HL-60 (cell line): ENCODE data around the gene QRSL1.

Source experiments
- DNase-seq, 2 experiments: peaks; one replicate each; pipeline ENCODE4 v3.0.0-alpha.2; 2010 to 2020; ENCODE audit warnings: low read depth in 1 of 2, low spot score in 1 of 2
- H3K27ac ChIP-seq: fragments of 250-450 bp; sonication (Bioruptor Pico); replicated peaks from 2 replicates; pipeline ENCODE4 v1.5.1; 2020; ENCODE audit warnings: mild to moderate bottlenecking, moderate library complexity
- H3K27me3 ChIP-seq: fragments of 250-450 bp; sonication (Bioruptor Pico); 2 replicates; pipeline ENCODE4 v1.5.1; 2021; ENCODE audit warnings: mild to moderate bottlenecking, moderate library complexity; ENCODE audit not compliant: insufficient read depth, poor library complexity, severe bottlenecking
- H3K4me3 ChIP-seq: replicated peaks from 2 replicates; pipeline ENCODE4 v1.5.1; 2011; ENCODE audit warnings: mild to moderate bottlenecking, control low read depth, low read length; ENCODE audit not compliant: insufficient read depth
- GABPA ChIP-seq: IDR thresholded peaks from 2 replicates; pipeline ENCODE4 v1.6.1; 2012; ENCODE audit warnings: low read depth
- POLR2AphosphoS5 ChIP-seq: IDR thresholded peaks from 2 replicates; pipeline ENCODE4 v1.6.1; 2012; ENCODE audit warnings: low read depth
- SPI1 ChIP-seq: IDR thresholded peaks from 2 replicates; pipeline ENCODE4 v1.6.1; 2012; ENCODE audit warnings: low read depth, mild to moderate bottlenecking, borderline replicate concordance
- TF ChIP-seq, protein P1 (sequence below): IDR thresholded peaks from 2 replicates; pipeline ENCODE4 v1.6.1; 2012; ENCODE audit warnings: low read depth; ENCODE audit not compliant: insufficient replicate concordance
- TF ChIP-seq, protein P2 (sequence below): IDR thresholded peaks from one replicate; pipeline ENCODE4 v1.5.1; 2011; ENCODE audit warnings: low read length, control low read depth, inconsistent platforms; ENCODE audit not compliant: insufficient read depth

QRSL1 gene

DNA sequence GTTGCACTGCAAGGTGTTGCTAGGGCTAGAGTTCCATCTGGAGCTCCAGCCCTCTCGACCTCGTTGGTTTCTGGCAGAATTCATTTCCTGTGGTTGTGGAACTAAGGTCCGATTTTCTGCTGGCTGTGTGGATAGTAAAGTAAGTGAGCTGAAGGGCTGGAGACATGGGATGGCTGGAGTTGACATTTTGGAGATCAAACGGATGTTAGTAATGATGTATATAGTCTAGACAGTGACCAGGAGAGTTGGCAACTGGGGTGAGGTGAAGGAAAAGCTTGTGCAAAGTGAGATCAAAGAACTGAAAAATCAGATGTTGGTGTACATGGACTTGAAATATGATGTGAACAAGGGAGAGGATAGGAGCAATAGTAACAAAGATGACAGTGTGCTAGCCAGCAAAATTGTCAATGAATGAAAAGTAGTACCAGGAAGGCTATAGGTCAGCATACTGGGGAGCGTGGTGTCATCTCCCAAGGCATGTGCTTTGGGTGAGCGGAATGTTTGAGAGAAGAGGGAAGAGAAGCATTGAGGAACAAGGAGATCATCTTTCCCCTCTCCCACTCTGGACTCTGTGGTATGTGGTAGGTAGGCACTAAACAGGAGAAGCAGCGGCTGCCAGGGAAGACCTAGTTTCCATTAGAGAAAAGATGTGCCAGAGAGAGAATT lies 7.8 kb downstream of the QRSL1 start:
- Histone ChIP-seq H3K27ac (no peak overlapping the region), H3K27me3 (no peaks in the 10 kb centered on the region), H3K4me3 (no peak overlapping the region)
- TF ChIP-seq, protein P1, sequence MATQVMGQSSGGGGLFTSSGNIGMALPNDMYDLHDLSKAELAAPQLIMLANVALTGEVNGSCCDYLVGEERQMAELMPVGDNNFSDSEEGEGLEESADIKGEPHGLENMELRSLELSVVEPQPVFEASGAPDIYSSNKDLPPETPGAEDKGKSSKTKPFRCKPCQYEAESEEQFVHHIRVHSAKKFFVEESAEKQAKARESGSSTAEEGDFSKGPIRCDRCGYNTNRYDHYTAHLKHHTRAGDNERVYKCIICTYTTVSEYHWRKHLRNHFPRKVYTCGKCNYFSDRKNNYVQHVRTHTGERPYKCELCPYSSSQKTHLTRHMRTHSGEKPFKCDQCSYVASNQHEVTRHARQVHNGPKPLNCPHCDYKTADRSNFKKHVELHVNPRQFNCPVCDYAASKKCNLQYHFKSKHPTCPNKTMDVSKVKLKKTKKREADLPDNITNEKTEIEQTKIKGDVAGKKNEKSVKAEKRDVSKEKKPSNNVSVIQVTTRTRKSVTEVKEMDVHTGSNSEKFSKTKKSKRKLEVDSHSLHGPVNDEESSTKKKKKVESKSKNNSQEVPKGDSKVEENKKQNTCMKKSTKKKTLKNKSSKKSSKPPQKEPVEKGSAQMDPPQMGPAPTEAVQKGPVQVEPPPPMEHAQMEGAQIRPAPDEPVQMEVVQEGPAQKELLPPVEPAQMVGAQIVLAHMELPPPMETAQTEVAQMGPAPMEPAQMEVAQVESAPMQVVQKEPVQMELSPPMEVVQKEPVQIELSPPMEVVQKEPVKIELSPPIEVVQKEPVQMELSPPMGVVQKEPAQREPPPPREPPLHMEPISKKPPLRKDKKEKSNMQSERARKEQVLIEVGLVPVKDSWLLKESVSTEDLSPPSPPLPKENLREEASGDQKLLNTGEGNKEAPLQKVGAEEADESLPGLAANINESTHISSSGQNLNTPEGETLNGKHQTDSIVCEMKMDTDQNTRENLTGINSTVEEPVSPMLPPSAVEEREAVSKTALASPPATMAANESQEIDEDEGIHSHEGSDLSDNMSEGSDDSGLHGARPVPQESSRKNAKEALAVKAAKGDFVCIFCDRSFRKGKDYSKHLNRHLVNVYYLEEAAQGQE = no peak
- TF ChIP-seq, protein P2, sequence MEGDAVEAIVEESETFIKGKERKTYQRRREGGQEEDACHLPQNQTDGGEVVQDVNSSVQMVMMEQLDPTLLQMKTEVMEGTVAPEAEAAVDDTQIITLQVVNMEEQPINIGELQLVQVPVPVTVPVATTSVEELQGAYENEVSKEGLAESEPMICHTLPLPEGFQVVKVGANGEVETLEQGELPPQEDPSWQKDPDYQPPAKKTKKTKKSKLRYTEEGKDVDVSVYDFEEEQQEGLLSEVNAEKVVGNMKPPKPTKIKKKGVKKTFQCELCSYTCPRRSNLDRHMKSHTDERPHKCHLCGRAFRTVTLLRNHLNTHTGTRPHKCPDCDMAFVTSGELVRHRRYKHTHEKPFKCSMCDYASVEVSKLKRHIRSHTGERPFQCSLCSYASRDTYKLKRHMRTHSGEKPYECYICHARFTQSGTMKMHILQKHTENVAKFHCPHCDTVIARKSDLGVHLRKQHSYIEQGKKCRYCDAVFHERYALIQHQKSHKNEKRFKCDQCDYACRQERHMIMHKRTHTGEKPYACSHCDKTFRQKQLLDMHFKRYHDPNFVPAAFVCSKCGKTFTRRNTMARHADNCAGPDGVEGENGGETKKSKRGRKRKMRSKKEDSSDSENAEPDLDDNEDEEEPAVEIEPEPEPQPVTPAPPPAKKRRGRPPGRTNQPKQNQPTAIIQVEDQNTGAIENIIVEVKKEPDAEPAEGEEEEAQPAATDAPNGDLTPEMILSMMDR = no peak
- TF ChIP-seq SPI1 (no peak), GABPA (no peak), POLR2AphosphoS5 (no peak)
- no peak for DNase-seq

DNA sequence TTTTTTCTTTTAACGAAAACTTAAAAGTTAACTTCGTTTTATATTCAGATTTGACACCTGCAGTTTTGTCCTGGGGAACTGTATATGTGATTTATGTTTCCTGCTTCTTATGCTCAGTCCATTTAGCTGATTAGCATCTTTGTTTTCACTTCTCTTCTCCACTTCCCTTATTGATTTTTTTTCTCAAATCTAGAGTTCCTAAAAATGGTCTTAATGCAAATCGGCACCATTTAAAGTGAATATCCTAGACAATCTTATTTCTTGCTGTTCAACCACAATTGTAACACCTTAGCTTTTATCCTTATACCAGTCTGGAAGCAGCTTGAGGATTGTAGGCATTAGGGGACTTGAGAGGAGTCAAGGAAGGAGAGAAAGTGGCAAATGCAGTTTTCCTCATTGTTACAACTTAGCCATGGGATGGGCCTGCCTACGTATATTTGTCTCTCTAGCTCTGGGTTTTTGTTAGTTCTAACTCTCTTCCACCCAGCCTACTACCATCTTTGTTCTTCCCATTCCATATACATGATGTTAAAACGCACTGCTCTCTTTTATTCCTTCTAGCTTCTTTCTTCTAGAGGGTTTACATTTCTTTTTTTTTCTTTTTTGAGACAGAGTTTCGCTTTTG lies 8.5 kb downstream of the QRSL1 start:
- Histone ChIP-seq H3K27me3 (no peaks in the 10 kb centered on the region), H3K4me3 (no peak overlapping the region), H3K27ac (no peak overlapping the region)
- TF ChIP-seq, protein P2 = no peak
- peak; percentile 78 for TF ChIP-seq SPI1
- DNase-seq = no peak

DNA sequence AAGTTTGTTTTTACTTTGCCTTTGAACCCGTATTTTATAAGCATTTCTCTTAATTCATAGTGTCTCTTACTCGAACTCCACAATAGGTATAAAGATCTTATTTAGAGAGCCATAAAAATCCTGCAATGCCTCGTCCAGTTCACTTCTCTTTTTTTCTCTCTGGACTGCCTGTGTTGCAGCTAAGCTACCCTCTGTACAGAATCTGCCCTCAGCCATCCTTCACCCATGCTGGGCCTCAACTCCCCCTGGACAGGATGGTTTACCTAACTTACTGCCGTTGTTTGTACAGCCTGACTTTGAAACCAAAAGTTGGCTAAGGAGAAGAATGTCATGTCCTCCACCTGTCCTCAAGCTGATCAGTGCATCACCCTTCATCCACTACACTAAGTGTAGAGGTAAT lies 10.4 kb downstream of the QRSL1 start:
- Histone ChIP-seq H3K4me3 (no peak overlapping the region), H3K27ac (no peak overlapping the region), H3K27me3 (no peaks in the 10 kb centered on the region)
- no peak for DNase-seq
- TF ChIP-seq, protein P1 = no peak
- TF ChIP-seq SPI1 = peak; percentile 35; the same call in 1 of the 2 replicates

DNA sequence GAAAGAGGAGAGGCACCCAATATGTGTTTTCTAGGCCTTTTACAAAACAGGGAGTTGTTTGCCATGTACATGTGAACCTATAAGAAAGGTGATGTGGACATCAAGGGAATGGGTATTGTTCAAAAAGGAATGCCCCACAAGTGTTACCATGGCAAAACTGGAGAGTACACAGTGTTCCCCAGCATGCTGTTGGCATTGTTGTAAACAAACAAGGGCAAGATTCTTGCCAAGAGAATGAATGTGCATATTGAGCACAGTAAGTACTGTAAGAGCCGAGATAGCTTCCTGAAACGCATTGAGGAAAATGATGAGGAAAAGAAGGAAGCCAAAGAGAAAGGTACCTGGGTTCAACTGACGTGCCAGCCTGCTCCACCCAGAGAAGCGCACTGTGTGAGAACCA lies 13.1 kb downstream of the QRSL1 start:
- TF ChIP-seq, protein P2 = no peak
- TF ChIP-seq GABPA (no peak), SPI1 (no peak), POLR2AphosphoS5 (no peak)
- TF ChIP-seq, protein P1 = no peak

More for the DNA sequence above, 13.1 kb downstream of the QRSL1 start:
- no peak for DNase-seq
- Histone ChIP-seq H3K27ac (no peak overlapping the region), H3K4me3 (no peak overlapping the region), H3K27me3 (no peaks in the 10 kb centered on the region)
